GM19043 (cell line): ENCODE measurements around the gene LGI4.

Source experiments
- ATAC-seq: cut with Tn5 transposase; IDR thresholded peaks from one replicate; pipeline ENCODE4 v1.9.1; 2021; ENCODE audit warnings: low read depth; ENCODE audit not compliant: unreplicated experiment

The LGI4 gene

DNA sequence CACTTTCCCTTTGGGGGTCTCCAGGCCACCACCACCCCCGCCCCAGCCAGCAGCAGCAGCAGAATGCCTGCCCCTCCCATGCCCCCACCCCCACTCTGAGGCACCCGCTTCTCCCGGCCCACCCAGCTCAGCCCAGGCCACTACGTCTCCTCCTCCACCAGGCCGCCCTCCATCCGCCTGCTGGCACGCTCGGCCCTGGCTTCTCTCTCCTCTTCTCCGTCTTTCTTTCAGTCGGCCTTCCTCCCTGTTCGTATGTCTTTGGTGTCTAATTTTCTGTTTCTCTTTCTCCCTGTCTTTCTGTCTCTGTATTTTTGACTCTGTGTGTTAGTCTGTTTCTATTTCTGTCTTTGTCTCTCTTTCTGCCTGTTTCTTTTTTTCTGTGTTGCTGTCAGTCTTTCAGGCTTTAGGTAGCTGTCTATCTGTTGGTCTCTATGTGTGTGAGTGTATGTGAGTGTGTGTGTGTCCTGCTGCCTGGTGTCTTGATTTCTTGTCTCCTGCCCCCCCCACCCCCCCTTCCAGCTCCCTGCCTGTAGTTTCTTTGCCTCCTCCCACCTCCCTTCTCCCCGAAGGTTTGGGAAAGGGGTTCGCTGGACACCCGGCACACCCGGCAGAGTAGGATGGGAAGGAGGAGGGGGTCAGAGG, at the start of gene LGI4:
TSS of gene LGI4 (minus strand) at position 459 of the 642 bp plus-strand sequence. CDS start at position 80, 379 bp downstream.
- ATAC-seq, result no peak

DNA sequence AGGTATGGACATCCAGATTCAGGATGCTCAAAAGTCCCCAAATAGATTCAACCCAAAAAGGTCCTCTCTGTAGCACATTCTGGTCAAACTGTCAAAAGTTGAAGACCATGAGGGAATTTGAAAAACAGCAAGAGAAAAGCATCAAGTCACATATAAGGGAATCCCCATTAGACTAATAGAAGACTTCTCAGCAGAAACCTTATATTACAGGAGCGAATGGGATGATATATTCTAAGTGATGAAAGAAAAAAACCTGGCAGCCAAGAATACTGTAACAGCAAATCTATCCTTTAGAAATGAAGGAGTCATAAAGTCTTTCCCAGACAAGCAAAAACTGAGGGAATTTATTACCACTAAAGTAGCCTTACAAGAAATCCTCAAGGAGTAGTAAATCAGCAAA, 49.4 kb upstream of the LGI4 start:
- no peak for ATAC-seq

DNA sequence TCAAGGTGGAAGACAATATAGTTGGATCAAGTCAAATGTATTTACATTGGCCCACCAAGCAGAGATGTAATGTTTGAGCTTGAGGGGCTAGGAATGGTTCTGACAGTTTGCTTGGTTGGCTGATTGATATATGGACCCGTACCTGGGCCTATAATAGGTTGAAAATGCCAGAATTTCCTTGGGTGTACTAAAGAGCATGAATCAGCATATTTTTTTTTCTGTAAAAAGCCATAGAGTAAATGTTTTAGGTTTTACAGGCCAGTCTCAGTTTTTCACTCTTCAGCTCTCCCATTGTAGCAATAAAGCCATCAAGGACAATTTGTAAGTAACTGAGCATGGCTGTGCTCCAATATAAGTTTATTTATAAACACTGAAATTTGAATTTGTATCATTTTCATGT, 46.5 kb upstream of the LGI4 start:
- no peak for ATAC-seq

DNA sequence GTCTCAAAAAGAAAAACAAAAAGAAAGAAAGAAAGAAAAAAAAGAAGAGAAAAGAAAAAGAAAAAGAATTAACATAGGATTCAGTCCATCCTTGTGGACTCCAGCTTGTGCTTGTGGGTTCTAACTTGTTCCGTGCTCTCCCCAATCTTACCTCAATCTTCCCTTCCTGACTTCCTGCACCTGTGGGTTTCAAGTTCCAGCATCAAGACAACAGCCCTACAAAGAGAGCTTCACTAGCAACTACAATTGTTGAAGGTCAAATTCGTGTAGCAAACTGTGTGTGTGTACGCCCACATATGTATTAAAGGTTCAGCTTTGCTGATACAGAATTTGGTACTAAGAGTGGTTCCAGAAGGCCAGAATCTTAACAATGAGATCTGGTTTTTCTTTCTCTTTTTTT, 45.0 kb upstream of the LGI4 start:
- no peak for ATAC-seq

DNA sequence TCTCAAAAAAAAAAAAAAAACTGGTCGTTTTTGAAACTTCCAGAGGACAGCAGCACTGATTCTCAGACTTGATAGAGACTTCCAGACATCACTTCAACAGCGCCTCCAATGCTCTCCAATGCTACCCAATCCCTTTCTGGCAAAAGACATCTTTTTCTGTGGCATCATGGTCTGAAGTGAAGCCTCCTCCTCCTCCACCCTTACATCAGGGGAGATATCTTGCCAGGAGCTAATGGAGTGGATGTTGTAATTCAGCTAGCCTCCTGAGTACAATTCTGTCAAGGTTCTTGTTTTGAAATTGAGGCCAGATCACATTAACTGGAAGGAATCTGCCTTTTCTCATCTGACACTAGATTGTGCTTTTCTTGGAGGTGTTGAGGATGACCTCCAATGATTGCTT, 43.8 kb upstream of the LGI4 start:
- no peak for ATAC-seq

DNA sequence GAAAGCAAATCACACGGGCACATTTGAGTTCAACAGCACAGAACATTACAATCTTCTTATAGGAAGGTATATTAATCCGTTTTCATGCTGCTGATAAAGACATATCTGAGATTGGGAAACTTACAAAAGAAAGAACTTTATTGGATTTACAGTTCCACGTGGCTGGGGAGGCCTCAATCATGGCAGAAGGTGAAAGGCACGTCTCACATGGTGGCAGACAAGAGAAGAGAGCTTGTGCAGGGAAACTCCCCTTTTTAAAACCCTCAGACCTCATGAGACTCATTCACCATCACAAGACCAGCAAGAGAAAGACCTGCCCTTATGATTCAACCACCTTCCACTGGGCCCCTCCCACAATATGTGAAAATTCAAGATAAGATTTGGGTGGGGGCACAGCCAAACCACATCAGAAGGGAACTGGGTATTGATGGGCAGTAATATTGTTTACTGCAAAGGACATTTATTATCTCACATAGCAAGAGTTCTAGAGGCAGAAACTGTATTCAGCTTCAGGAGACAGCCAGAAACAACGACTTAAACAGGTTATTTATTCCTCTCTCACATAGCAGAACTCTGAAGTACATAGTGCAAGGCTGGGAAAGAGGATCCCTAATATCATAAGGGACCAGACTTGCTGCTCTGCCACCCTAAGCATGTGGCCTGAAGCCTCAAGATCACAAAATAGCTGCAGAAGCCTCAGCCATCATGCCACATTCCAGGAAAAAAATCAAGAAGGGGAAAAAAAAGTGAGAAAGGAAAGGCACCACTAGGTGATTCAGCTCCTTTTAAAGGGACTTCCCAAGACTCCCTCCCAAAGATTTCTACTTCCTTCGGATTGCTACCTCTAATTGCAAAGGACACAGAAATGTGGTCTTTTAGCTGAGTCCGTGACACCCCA, 42.8 kb upstream of the LGI4 start:
- no peak for ATAC-seq

DNA sequence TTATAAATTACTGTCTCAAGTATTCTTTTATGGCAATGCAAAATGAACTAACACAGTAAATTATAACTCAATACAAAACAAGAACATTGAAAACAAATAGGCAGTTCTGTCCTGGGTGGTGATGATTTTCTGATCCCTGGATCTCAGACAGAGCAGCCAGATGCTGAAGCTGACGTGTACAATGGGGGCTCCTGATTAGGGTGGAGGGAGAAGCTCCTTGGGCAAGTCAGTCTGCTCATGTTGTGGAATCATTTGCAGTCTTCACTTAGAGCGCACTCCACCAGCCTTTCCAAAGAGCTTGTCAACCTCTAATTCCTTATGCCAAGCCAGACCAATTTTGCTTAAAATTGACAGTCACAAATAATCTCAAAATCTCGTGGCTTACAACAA, 41.3 kb upstream of the LGI4 start:
- ATAC-seq, result no peak

DNA sequence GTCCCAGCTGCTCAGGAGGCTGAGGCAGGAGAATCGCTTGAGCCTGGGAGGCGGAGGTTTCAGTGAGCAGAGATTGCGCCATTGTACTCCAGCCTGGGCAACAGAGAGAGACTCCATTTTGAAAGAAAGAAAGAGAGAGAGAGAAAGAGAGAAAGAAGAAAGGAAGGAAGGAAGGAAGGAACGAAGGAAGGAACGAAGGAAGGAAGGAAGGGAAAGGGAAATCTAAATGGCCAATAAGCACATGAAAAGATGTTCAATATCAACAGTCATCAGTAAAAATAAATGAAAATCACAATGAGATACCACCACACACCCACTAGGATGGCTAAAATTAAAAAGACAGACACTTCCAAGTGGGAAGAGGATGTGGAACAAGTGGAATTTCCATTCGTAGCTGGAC, 39.4 kb upstream of the LGI4 start:
- no peak for ATAC-seq

DNA sequence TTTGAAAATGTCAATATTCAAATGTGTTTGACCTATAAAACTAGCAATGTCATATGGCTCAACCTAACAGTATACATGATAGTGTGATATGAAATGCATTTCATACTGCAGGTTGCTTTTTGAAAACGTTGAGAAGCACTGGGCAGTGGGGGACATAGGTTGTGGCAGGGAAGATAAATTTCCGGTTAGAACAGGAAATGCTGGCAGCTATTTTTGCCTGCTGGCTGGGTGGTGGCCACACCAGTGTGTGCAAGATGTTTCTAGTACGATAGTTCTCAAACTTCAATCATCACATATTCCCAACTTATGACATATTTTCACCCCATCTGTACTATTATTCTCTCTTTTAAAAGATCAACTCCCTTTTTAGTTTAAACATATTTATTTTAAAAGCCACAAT, 36.9 kb upstream of the LGI4 start:
- no peak for ATAC-seq

DNA sequence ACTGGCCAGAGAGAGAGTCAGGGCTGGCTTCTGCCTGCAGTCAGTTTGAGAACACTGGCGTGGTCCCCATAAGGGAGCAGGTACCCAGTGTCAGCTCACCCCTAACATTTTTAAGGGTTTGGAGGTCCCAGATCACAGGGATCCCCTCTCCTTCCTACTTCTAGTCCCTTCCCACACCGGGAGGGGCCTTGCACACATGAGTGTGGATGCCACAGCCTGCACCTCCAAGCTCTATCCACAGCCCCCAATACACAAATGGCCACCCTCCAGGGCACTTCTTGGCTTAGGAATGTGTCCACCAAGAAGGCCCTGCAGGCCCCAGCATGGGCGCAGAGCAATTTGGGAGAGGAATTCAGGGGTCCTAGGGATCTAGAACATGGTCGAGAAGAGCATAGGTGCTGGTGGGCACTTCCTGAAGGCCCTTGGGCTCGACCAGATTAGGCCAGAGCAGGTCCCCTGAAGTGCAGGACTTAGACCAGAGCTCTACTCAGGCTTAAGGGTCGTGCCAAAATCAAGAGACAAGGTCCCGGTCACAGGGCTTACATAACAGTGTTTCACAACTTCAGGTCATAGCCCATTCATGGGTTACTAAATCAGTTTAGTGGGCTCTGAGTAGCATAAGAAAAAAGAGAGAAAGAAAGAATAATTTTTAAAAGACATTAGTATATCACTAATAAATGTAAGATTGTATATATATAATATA, 35.7 kb upstream of the LGI4 start:
- no peak for ATAC-seq

DNA sequence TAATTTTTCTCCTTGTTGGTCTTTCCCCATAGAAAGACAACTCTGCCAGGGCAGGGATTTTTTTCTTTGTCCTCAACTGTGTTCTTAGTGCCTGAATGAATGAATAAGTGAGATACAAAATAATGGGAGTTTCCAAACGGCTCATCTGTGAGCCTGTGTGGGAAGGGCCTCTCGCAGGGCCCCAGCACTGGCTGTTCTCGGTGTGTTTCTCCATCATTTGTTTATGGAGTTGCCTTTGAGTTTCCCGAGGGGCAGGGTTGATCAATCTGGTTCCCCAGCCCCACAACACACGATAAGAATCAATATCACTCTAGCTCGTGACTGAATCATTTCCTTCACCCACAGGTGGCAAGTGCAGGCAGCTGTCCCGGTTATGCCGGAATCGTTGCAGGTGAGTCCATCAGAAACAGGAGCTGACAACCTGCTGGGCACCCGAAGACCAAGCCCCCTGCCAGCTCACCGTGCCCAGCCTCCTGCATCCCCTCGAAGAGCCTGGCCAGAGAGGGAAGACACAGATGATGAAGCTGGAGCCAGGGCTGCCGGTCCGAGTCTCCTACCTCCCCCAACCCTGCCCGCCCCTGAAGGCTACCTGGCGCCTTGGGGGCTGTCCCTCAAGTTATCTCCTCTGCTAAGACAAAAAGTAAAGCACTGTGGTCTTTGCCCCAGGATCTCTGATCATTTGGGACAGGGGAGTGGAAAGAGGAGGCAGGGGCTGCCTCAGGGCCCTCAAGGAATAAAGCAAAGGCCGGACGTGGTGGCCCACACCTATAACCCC, 34.5 kb upstream of the LGI4 start:
- no peak for ATAC-seq

DNA sequence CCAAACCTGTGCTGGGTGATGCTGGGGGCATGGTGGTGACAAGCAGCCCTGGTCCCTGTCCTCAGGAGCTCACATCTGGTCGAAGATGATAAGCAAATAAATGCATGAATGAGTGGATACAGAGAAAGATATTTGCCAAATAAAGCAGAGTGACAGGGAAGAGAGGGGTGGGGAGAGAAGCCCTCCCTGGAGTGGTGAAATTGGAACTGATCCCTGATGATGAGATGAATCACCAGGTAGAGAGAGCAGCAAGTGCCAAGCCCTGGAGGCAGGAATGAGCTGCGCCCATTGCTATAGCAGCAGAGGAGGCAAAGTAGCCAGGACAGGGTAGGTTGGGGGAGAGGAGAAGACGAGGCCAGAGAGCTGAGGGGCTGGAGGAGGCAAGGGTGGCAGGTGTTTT, 33.3 kb upstream of the LGI4 start:
- no peak for ATAC-seq

DNA sequence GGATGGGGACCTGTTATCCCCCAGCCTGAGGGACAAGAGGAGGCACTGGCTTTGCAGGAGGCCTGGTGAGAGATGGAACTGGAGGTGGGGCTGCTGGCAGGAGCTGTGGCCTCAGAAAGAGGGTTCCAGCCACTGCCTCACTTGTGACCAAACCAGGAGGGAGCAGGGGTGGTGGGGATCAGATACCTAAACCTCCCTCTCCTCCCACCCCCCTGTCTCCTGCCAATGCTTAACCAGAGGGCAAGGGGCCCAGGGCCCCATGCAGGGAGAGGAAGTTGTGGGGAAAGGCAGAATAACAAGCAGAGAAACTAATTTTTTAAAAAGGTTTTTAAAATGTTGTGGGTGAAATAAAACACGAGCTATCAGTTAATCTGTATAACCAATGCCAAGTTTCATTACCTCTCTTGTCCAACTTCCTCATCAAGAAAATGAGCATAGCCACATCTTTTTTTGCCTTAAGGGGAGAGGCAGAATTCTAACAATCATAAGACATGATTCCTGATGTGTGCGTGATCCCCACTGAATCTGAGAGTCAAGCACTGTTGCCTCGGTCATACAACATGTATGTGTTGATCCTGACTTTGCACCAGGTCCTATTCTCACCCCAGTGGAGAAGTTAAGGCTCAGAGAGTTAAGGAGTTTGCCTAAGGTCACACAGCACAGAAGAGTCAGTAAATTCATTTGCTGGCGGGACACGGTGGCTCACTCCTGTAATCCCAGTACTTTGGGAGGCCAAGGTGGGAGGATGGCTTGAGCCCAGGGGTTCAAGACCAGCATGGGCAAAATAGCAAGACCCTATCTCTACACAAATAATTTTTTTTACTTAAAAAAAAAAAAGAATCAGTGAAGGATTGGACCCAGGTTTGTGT, 32.6 kb upstream of the LGI4 start:
- ATAC-seq, result no peak

DNA sequence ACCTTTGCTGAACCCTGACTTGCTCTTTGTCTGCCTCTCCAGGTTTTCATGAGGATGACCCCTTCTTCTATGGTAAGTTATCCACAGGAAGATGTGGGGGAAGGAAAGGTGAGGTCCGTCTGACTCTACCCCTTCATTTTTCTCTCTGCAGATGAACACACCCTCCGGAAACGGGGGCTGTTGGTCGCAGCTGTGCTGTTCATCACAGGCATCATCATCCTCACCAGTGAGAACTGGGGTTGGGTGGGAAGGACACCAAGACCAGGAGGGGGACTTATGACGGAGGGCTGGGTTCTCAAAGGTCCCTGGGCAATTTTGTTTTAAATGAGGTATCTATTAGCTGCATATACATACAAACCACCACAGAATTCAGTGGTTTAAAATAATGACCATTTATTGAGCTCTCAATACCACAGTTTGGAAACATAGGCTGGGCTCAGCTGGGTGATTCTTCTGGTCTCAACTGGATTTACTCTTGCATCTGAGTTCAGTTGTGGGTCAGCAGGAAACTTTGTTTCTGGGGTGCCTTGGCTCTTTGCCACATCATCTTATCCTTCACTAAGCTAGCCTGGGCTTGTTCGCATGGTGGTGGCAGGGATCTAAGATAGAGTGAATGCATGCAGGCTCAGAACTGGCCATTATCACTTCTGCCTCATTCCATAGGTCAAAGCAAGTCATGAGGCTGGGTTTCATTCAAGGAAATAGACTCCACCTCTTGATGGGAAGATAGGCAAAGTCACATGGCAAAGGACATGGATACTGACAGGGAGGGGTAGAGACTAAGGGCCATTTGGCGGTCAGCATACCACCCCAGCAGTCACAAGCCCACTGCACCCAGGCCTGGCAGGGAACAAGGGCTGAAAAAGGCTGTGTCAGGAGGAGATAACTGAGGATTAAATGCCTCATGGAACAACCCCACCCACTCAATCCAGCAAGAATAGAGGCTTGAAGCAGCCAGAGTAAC, 31.5 kb upstream of the LGI4 start:
- ATAC-seq, result no peak

DNA sequence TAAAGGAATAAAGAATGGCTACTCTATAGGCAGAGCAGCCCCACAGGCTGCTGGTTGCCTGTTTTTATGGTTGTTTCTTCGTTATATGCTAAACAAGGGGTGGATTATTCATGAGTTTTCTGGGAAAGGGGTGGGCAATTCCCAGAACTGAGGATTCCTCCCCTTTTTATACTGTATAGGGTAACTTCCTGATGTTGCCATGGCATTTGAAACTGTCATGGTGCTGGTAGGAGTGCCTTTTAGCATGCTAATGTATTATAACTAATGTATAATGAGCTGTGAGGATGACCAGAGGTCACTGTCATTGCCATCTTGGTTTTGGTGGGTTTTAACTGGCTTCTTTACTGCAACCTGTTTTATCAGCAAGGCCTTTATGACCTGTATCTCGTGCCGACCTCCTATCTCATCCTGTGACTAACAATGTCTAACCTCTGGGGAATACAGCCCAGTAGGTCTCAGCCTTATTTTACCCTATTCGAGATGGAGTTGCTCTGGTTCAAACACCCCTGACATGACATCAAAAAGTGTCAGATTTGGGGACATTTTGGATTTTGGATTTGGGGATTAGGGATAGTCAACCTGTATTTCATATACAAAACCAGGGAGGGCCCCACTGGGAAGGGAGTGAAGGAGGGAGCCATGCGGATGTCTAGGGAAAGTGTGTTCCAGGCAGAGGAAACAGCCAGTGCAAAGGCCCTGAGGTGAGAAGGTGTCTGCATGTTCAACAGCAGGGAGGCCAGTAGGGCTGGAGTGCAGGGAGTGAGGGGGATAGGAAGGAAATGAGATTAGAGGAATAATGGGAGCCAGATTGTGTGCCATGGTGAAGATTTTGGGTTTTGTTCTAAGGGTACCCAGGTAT, 30.6 kb upstream of the LGI4 start:
- ATAC-seq, result no peak

DNA sequence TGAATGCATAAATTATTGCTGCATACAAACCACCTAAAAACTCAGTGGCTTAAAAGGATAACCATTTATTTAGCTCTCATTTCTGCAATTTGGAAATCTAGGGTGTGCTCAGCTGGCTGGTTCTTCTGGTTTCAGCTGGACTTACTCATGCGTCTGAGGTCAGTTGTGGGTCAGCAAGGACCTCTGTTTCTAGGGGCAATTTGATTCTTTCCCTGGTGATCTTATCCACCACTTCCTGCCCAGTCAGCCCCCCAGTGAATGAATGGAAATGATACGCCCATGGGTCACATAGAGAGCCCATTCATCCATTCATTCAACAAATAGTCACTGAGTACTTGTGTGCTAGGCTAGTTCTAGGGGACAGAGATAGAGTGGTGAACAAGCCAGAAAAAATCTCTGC, 29.6 kb upstream of the LGI4 start:
- ATAC-seq, result no peak

DNA sequence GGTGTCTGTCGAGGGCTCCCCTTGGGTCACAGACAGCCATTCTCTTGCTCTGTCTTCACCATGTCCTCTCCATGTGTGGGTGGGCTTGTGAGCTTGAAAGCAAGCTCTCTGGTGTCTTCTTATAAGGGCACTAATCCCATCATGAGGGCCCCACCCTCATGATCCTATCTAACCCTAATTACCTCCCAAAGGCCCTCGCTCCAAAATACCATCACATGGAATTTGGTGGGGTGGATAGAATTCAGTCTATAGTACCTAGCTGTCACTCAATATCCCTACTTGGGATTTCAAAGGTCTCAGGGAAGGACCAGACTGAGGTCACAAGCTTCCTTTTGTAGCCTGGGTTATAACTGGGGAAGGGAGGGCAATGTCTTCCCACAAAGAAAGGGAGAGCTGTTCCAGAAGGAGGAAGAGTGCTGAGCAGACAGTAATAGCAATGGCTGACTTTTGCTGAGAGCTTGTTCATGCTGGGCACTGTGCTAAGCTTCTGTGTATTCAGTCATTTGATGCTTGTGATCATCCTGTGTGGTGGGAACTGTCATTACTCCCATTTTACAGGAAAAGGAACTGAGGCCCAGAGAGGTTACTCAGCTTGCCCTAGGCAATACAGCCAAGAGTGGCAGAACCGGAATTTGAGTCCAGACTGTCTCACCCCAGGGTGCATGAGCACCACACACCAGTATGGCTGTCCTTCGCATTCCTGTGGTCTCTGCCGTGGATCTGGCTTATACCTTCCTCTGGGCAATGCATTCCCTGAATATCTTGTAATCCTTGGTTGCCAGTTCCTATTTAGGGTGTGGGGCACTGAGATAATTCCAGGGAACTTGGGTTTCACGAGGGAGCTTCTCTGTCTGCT, 27.8 kb upstream of the LGI4 start:
- no peak for ATAC-seq
